ENCODE data around the gene ZBTB11.

- TF ChIP-seq CTCF (conservative IDR thresholded peaks at IDR 0.05; ENCODE audit: low read depth in 2 of 2) (peak in 1 of 2 experiments; percentile 27; a peak in 2 of 4 replicates), EZH2phosphoT487 (IDR thresholded peaks at IDR 0.05; ENCODE audit: unreplicated experiment) (no peak), EZH2 (IDR thresholded peaks at IDR 0.05; ENCODE audit: low read depth, unreplicated experiment) (no peak), POLR2AphosphoS5 (IDR thresholded peaks at IDR 0.05; ENCODE audit: low read depth) (no peak), ZNF331 (CRISPR knock-in tag; IDR thresholded peaks at IDR 0.05; ENCODE audit: low read depth) (no peak), REST (IDR thresholded peaks at IDR 0.05; ENCODE audit: unreplicated experiment) (no peak), JUNB (IDR thresholded peaks at IDR 0.05; ENCODE audit: unreplicated experiment) (no peak), CREB1 (CRISPR knock-in tag; IDR thresholded peaks at IDR 0.05; ENCODE audit: low read depth) (no peak), ZNF114 (CRISPR knock-in tag; IDR thresholded peaks at IDR 0.05) (no peak), ETS1 (IDR thresholded peaks at IDR 0.05) (no peak), NANOG (IDR thresholded peaks at IDR 0.05; ENCODE audit: borderline replicate concordance) (no peak)
Observed at GRCh38 chr3:101690972-101691371, 14.0 kb upstream of the ZBTB11 start.

Data from GM23338 (cell line).